Inflammatory macrophage treated with lipopolysaccharide for 4 hours (primary cell): Measurements from ENCODE around the gene PIK3R6.

Experiments used
- DNase-seq: peaks from one replicate; pipeline ENCODE4 v3.0.0-alpha.2; 2020

Gene PIK3R6

GRCh38 chr17:8867361-8867981 lies at the start of gene PIK3R6:
Gene PIK3R6, minus strand, starts transcription at chr17:8867674. Its CDS starts 17,880 bp downstream, at chr17:8849794.
- peak; percentile 40 for DNase-seq

GRCh38 chr17:8916466-8916865 lies 49.0 kb upstream of the PIK3R6 start:
- DNase-seq, result peak; percentile 86

- DNase-seq, result no peak
Measured at GRCh38 chr17:8914554-8914953, 47.1 kb upstream of the PIK3R6 start.

- DNase-seq, result no peak
Measured at GRCh38 chr17:8913879-8914278, 46.4 kb upstream of the PIK3R6 start.

- no peak for DNase-seq
Measured at GRCh38 chr17:8913091-8913490, 45.6 kb upstream of the PIK3R6 start.

GRCh38 chr17:8912084-8912981 lies 44.9 kb upstream of the PIK3R6 start:
- no peak for DNase-seq

GRCh38 chr17:8910969-8911604 lies 43.6 kb upstream of the PIK3R6 start:
- no peak for DNase-seq

GRCh38 chr17:8909586-8910270 lies 42.3 kb upstream of the PIK3R6 start:
- DNase-seq, result peak; percentile 72

GRCh38 chr17:8905331-8905730 lies 37.9 kb upstream of the PIK3R6 start:
- no peak for DNase-seq

GRCh38 chr17:8904686-8905085 lies 37.2 kb upstream of the PIK3R6 start:
- DNase-seq, result no peak

- no peak for DNase-seq
Measured at GRCh38 chr17:8904201-8904600, 36.7 kb upstream of the PIK3R6 start.

- no peak for DNase-seq
Measured at GRCh38 chr17:8900626-8901585, 33.4 kb upstream of the PIK3R6 start.

GRCh38 chr17:8900207-8900606 lies 32.7 kb upstream of the PIK3R6 start:
- DNase-seq, result no peak

GRCh38 chr17:8898636-8899035 lies 31.2 kb upstream of the PIK3R6 start:
- DNase-seq, result peak; percentile 19

GRCh38 chr17:8898126-8898525 lies 30.7 kb upstream of the PIK3R6 start:
- DNase-seq, result no peak

GRCh38 chr17:8896641-8897635 lies 29.5 kb upstream of the PIK3R6 start:
- no peak for DNase-seq

- DNase-seq, result no peak
Measured at GRCh38 chr17:8896087-8896486, 28.6 kb upstream of the PIK3R6 start.

- peak; percentile 60 for DNase-seq
Measured at GRCh38 chr17:8894673-8895578, 27.5 kb upstream of the PIK3R6 start.

- DNase-seq, result no peak
Measured at GRCh38 chr17:8894202-8894671, 26.8 kb upstream of the PIK3R6 start.
